Neural cell (in vitro differentiated cells): Measurements from ENCODE around the gene SLC27A6. TPM values are rescaled to one million over a fixed set of nuclear protein-coding genes. Genes with fewer than 3 reads are reported as not detected.
"Not testable (repeated sequence)": the region's sequence is repeated elsewhere in the genome, so short reads cannot be mapped to it uniquely, and the experiment has no call there.

Experiments used
- H2AFZ ChIP-seq: fragments of 200-600, 300-800 bp; sonication (generic), shearing (Covaris generic); 2 replicates; pipeline ENCODE4 v1.6.0; 2014; ENCODE audit warnings: low read depth, mild to moderate bottlenecking, antibody characterized with exemption, low read length, moderate library complexity
- H3F3A ChIP-seq: fragments of 200-600 bp; shearing (Covaris generic); 2 replicates; pipeline ENCODE4 v1.6.1; 2016; ENCODE audit warnings: mild to moderate bottlenecking, moderate library complexity, mixed read lengths, antibody characterized with exemption, low read length; ENCODE audit not compliant: insufficient read depth, poor library complexity, severe bottlenecking
- H3K27ac ChIP-seq: fragments of 200-600, 300-800 bp; sonication (generic), shearing (Covaris generic); 2 replicates; pipeline ENCODE4 v1.5.1; 2014; ENCODE audit warnings: mild to moderate bottlenecking, low read length, moderate library complexity
- H3K27me3 ChIP-seq: fragments of 300-800, 200-600 bp; sonication (generic), shearing (Covaris generic); 2 replicates; pipeline ENCODE4 v1.6.0; 2014; ENCODE audit warnings: mild to moderate bottlenecking, low read depth, low read length, moderate library complexity; ENCODE audit not compliant: insufficient read depth
- H3K36me3 ChIP-seq: fragments of 300-800, 200-600 bp; sonication (generic), shearing (Covaris generic); 2 replicates; pipeline ENCODE4 v1.5.1; 2014; ENCODE audit warnings: mild to moderate bottlenecking, antibody characterized with exemption, low read length, moderate library complexity; ENCODE audit not compliant: insufficient read depth
- H3K4me2 ChIP-seq: fragments of 300-800, 200-600 bp; sonication (generic), shearing (Covaris generic); 2 replicates; pipeline ENCODE4 v1.6.0; 2014; ENCODE audit warnings: mild to moderate bottlenecking, low read length
- H3K4me3 ChIP-seq: fragments of 300-800, 200-600 bp; sonication (generic), shearing (Covaris generic); 2 replicates; pipeline ENCODE4 v1.5.1; 2014; ENCODE audit warnings: mild to moderate bottlenecking, low read length, moderate library complexity
- H3K79me2 ChIP-seq: fragments of 200-600 bp; shearing (Covaris generic); replicated peaks from 2 replicates; pipeline ENCODE4 v1.6.0; 2014; ENCODE audit warnings: mild to moderate bottlenecking, low read length, moderate library complexity; ENCODE audit not compliant: insufficient read depth
- H3K9ac ChIP-seq: fragments of 300-800, 200-600 bp; sonication (generic), shearing (Covaris generic); 2 replicates; pipeline ENCODE4 v1.6.1; 2016; ENCODE audit warnings: mild to moderate bottlenecking, low read length, mixed read lengths
- H3K9me2 ChIP-seq: fragments of 200-600 bp; shearing (Covaris generic); 2 replicates; pipeline ENCODE4 v1.6.1; 2016; ENCODE audit warnings: mild to moderate bottlenecking, low read length, mixed read lengths; ENCODE audit not compliant: insufficient read depth
- H3K9me3 ChIP-seq: fragments of 200-600, 300-800 bp; sonication (generic), shearing (Covaris generic); 2 replicates; pipeline ENCODE4 v1.6.1; 2016; ENCODE audit warnings: mild to moderate bottlenecking, mixed run types, low read length, moderate library complexity, mixed read lengths
- H4K20me1 ChIP-seq: fragments of 200-600 bp; shearing (Covaris generic); 2 replicates; pipeline ENCODE4 v1.6.1; 2016; ENCODE audit warnings: mild to moderate bottlenecking, mixed run types; ENCODE audit not compliant: insufficient read depth
- CTCF ChIP-seq: fragments of 450-650 bp; IDR thresholded peaks from 2 replicates; pipeline ENCODE4 v1.5.1; 2014; ENCODE audit warnings: antibody characterized with exemption, mild to moderate bottlenecking, moderate library complexity; ENCODE audit not compliant: poor library complexity, severe bottlenecking
- EP300 ChIP-seq: fragments of 450-650 bp; conservative IDR thresholded peaks from 2 replicates; pipeline ENCODE4 v1.6.1; 2014; ENCODE audit warnings: antibody characterized with exemption, mild to moderate bottlenecking, moderate library complexity; ENCODE audit not compliant: poor library complexity, severe bottlenecking
- EZH2 ChIP-seq: fragments of 200-600, 300-800 bp; shearing (Covaris generic), sonication (generic); IDR thresholded peaks from 2 replicates; pipeline ENCODE4 v1.6.1; 2014; ENCODE audit warnings: antibody characterized with exemption, low read length, borderline replicate concordance, mild to moderate bottlenecking; ENCODE audit not compliant: insufficient read depth, poor library complexity, severe bottlenecking
- MXI1 ChIP-seq: fragments of 450-650 bp; conservative IDR thresholded peaks from 2 replicates; pipeline ENCODE4 v1.6.1; 2014; ENCODE audit warnings: antibody characterized with exemption, mild to moderate bottlenecking; ENCODE audit not compliant: poor library complexity, severe bottlenecking
- POLR2AphosphoS5 ChIP-seq: IDR thresholded peaks from 2 replicates; pipeline ENCODE4 v1.6.1; 2012
- RAD21 ChIP-seq: fragments of 450-650 bp; conservative IDR thresholded peaks from 2 replicates; pipeline ENCODE4 v1.6.1; 2014; ENCODE audit warnings: antibody characterized with exemption, mild to moderate bottlenecking, moderate library complexity
- REST ChIP-seq: IDR thresholded peaks from 2 replicates; pipeline ENCODE4 v1.6.1; 2012; ENCODE audit warnings: borderline replicate concordance
- SMC3 ChIP-seq: fragments of 450-650 bp; conservative IDR thresholded peaks from 2 replicates; pipeline ENCODE4 v1.6.1; 2014; ENCODE audit warnings: antibody characterized with exemption, mild to moderate bottlenecking, moderate library complexity; ENCODE audit not compliant: poor library complexity
- TAF1 ChIP-seq: IDR thresholded peaks from 2 replicates; pipeline ENCODE4 v1.6.1; 2012; ENCODE audit warnings: low read depth
- polyA plus RNA-seq: library from polyadenylated mRNA; depleted of rRNA; stranded (reverse); fragments of >200 nt; gene quantifications from 2 replicates; pipeline ENCODE4 v1.2.3, GENCODE V29; 2014

Gene SLC27A6
- polyA plus RNA-seq, 1 donor from 2014 or later = 0.37 TPM

GRCh38 chr5:128943100-128943499 lies 22.2 kb upstream of the SLC27A6 start:
- H3K9me3 ChIP-seq, H3K27me3 ChIP-seq, H4K20me1 ChIP-seq, H3K79me2 ChIP-seq, H3F3A ChIP-seq, H3K36me3 ChIP-seq, H3K27ac ChIP-seq, H3K4me2 ChIP-seq, H2AFZ ChIP-seq, H3K4me3 ChIP-seq, H3K9me2 ChIP-seq, H3K9ac ChIP-seq: not testable (repeated sequence)

GRCh38 chr5:128949847-128950546 lies 15.3 kb upstream of the SLC27A6 start:
- no peak overlapping the region for H3K4me3 ChIP-seq
- no peaks in the 10 kb centered on the region for H3K36me3 ChIP-seq
- no peaks in the 10 kb centered on the region for H3K27me3 ChIP-seq
- no peak overlapping the region for H3K4me2 ChIP-seq
- no peaks in the 10 kb centered on the region for H4K20me1 ChIP-seq
- no peaks in the 10 kb centered on the region for H3F3A ChIP-seq
- no peaks in the 10 kb centered on the region for H3K9me3 ChIP-seq
- TF ChIP-seq SMC3 (no peak), CTCF (no peak), REST (no peak), EZH2 (no peak), MXI1 (no peak), TAF1 (no peak), RAD21 (no peak), POLR2AphosphoS5 (no peak), EP300 (no peak)
- no peaks in the 10 kb centered on the region for H3K79me2 ChIP-seq
- H2AFZ ChIP-seq = no peak overlapping the region
- H3K9me2 ChIP-seq = no peaks in the 10 kb centered on the region
- no peak overlapping the region for H3K9ac ChIP-seq
- H3K27ac ChIP-seq = no peak overlapping the region

GRCh38 chr5:128951301-128951700 lies 14.0 kb upstream of the SLC27A6 start:
- not testable (repeated sequence) for H3K9me3 ChIP-seq, H3F3A ChIP-seq, H3K27ac ChIP-seq

More at GRCh38 chr5:128951301-128951700, 14.0 kb upstream of the SLC27A6 start:
- H3K27me3 ChIP-seq, H3K9ac ChIP-seq, H4K20me1 ChIP-seq, H3K4me2 ChIP-seq, H3K36me3 ChIP-seq, H3K79me2 ChIP-seq, H3K9me2 ChIP-seq, H3K4me3 ChIP-seq, H2AFZ ChIP-seq: not testable (repeated sequence)
